Neural progenitor cell (in vitro differentiated cells): ENCODE data around the gene LRRC51. TPM values are rescaled to one million over a fixed set of nuclear protein-coding genes. Genes with fewer than 3 reads are reported as not detected.
A peak's percentile ranks its signal among the peaks of the same experiment; 100 is the strongest.

Experiments
- DNase-seq: peaks from one replicate; pipeline ENCODE4 v3.0.0-alpha.2; 2016; ENCODE audit warnings: low spot score
- H2AFZ ChIP-seq: fragments of 200-600 bp; sonication (generic); replicated peaks from 2 replicates; pipeline ENCODE4 v1.6.1; 2016; ENCODE audit warnings: antibody characterized with exemption
- H3F3A ChIP-seq: fragments of 200-600 bp; sonication (generic); 2 replicates; pipeline ENCODE4 v1.6.1; 2016; ENCODE audit warnings: antibody characterized with exemption, low read depth
- H3K27ac ChIP-seq: fragments of 200-600 bp; sonication (generic); 2 replicates; pipeline ENCODE4 v1.5.1; 2016; ENCODE audit warnings: mild to moderate bottlenecking
- H3K27me3 ChIP-seq: fragments of 200-600 bp; sonication (generic); 2 replicates; pipeline ENCODE4 v1.6.1; 2016; ENCODE audit warnings: mild to moderate bottlenecking, moderate library complexity
- H3K36me3 ChIP-seq: fragments of 200-600 bp; sonication (generic); 2 replicates; pipeline ENCODE4 v1.5.1; 2016
- H3K4me1 ChIP-seq: fragments of 200-600 bp; sonication (generic); 2 replicates; pipeline ENCODE4 v1.6.1; 2016; ENCODE audit warnings: mixed run types
- H3K4me2 ChIP-seq: fragments of 200-600 bp; sonication (generic); 2 replicates; pipeline ENCODE4 v1.6.1; 2016
- H3K4me3 ChIP-seq: fragments of 200-600 bp; sonication (generic); 2 replicates; pipeline ENCODE4 v1.5.1; 2016
- H3K79me2 ChIP-seq: fragments of 200-600 bp; sonication (generic); 2 replicates; pipeline ENCODE4 v1.6.1; 2016; ENCODE audit warnings: low read depth
- H3K9ac ChIP-seq: fragments of 200-600 bp; sonication (generic); 2 replicates; pipeline ENCODE4 v1.6.1; 2016
- H3K9me3 ChIP-seq: fragments of 200-600 bp; sonication (generic); 2 replicates; pipeline ENCODE4 v1.5.1; 2016; ENCODE audit warnings: low read depth
- H4K20me1 ChIP-seq: fragments of 200-600 bp; sonication (generic); 2 replicates; pipeline ENCODE4 v1.6.1; 2016; ENCODE audit warnings: low read depth
- H3K27ac Mint-ChIP-seq: 3 replicates; pipeline ENCODE4 v1.8.0; 2021; ENCODE audit warnings: mixed read lengths
- H3K27me3 Mint-ChIP-seq: 2 replicates; pipeline ENCODE4 v1.8.0; 2022; ENCODE audit warnings: low read depth, mild to moderate bottlenecking, inconsistent platforms, moderate library complexity, mixed read lengths; ENCODE audit not compliant: insufficient read depth
- H3K36me3 Mint-ChIP-seq: 3 replicates; pipeline ENCODE4 v1.8.0; 2021; ENCODE audit warnings: mixed read lengths
- H3K4me1 Mint-ChIP-seq: 3 replicates; pipeline ENCODE4 v1.8.0; 2021; ENCODE audit warnings: mixed read lengths
- H3K4me3 Mint-ChIP-seq: 3 replicates; pipeline ENCODE4 v1.8.0; 2021; ENCODE audit warnings: mild to moderate bottlenecking, moderate library complexity, mixed read lengths
- H3K9me3 Mint-ChIP-seq: 3 replicates; pipeline ENCODE4 v1.8.0; 2020; ENCODE audit warnings: mixed read lengths
- CTCF ChIP-seq: fragments of 200-600 bp; sonication (generic); IDR thresholded peaks from 2 replicates; pipeline ENCODE4 v1.5.1; 2017; ENCODE audit warnings: antibody characterized with exemption, mild to moderate bottlenecking
- EZH2 ChIP-seq: fragments of 200-600 bp; sonication (generic); IDR thresholded peaks from 2 replicates; pipeline ENCODE4 v1.6.1; 2017; ENCODE audit warnings: antibody characterized with exemption, mild to moderate bottlenecking, moderate library complexity
- EZH2phosphoT487 ChIP-seq: fragments of 200-600 bp; sonication (generic); IDR thresholded peaks from 2 replicates; pipeline ENCODE4 v1.6.1; 2017; ENCODE audit warnings: antibody characterized with exemption
- total RNA-seq: library from RNA; depleted of rRNA; stranded (reverse); fragments of >200 nt; gene quantifications from 2 replicates; pipeline ENCODE4 v1.2.3, GENCODE V29; 2015; ENCODE audit warnings: low replicate concordance

LRRC51 gene
- total RNA-seq, 1 donor from 2014 or later = 10.5 TPM

GRCh38 chr11:72116019-72116755, 35.5 kb downstream of the LRRC51 start:
- no peaks in the 10 kb centered on the region for H3K36me3 Mint-ChIP-seq
- H3K4me1 ChIP-seq = peaks cover 6% of the 10 kb centered on the region

GRCh38 chr11:72119198-72119597, 38.5 kb downstream of the LRRC51 start:
- Histone ChIP-seq H3K36me3 (no peaks in the 10 kb centered on the region), H3K9me3 (no peaks in the 10 kb centered on the region), H3K27ac (no peak overlapping the region), H3K9ac (no peak overlapping the region), H3F3A (no peaks in the 10 kb centered on the region), H3K27me3 (peaks cover 35% of the 10 kb centered on the region), H4K20me1 (no peaks in the 10 kb centered on the region), H3K4me2 (no peak overlapping the region), H3K4me3 (no peak overlapping the region), H2AFZ (peak overlapping the region; percentile 12), H3K4me1 (no peaks in the 10 kb centered on the region), H3K79me2 (no peaks in the 10 kb centered on the region)
- TF ChIP-seq EZH2phosphoT487 (no peak), EZH2 (no peak), CTCF (no peak)
- no peaks in the 10 kb centered on the region for H3K9me3 Mint-ChIP-seq
- no peak overlapping the region for H3K4me3 Mint-ChIP-seq
- H3K27ac Mint-ChIP-seq = no peak overlapping the region
- H3K36me3 Mint-ChIP-seq = no peaks in the 10 kb centered on the region
- DNase-seq = no peak
- no peaks in the 10 kb centered on the region for H3K4me1 Mint-ChIP-seq
- H3K27me3 Mint-ChIP-seq = peaks cover 2% of the 10 kb centered on the region

More at GRCh38 chr11:72116019-72116755, 35.5 kb downstream of the LRRC51 start:
- Mint-ChIP-seq H3K27ac (no peak overlapping the region), H3K27me3 (peaks cover 5% of the 10 kb centered on the region), H3K4me3 (no peak overlapping the region), H3K9me3 (no peaks in the 10 kb centered on the region), H3K4me1 (peaks cover 18% of the 10 kb centered on the region)
- H3F3A ChIP-seq = peaks cover 19% of the 10 kb centered on the region
- no peaks in the 10 kb centered on the region for H3K36me3 ChIP-seq
- H3K9ac ChIP-seq = no peak overlapping the region
- H3K27me3 ChIP-seq = peaks cover 40% of the 10 kb centered on the region
- no peak overlapping the region for H3K4me2 ChIP-seq
- no peaks in the 10 kb centered on the region for H3K79me2 ChIP-seq
- TF ChIP-seq EZH2phosphoT487 (no peak), EZH2 (no peak), CTCF (no peak)
- no peak overlapping the region for H3K27ac ChIP-seq
- H3K9me3 ChIP-seq = no peaks in the 10 kb centered on the region
- no peak for DNase-seq
- no peaks in the 10 kb centered on the region for H4K20me1 ChIP-seq
- no peak overlapping the region for H2AFZ ChIP-seq
- no peak overlapping the region for H3K4me3 ChIP-seq

DNA sequence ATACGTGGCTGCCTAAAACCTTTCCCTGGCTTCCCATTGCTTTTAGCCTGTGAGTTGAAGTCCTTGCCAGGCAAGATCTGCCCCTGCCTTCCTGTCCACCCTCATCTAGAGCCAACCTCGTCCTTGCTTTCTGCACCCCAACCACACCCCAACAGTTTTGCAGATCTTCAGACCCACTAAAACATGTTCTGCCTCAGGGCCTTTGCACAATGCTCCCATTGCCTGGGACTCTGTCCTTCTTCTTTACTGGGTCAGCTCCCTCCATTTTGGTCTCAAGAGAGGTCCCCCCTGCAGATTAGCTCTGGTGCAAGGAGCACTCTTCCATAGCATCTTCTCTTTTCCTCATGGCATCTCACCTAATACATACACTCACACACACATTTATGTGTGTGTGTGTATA, 40.3 kb downstream of the LRRC51 start:
- H3K27me3 Mint-ChIP-seq = peaks cover 4% of the 10 kb centered on the region
- no peaks in the 10 kb centered on the region for H3K9me3 Mint-ChIP-seq
- no peak overlapping the region for H3K9ac ChIP-seq
- no peak overlapping the region for H3K4me2 ChIP-seq
- no peak overlapping the region for H3K4me3 Mint-ChIP-seq
- H3K4me3 ChIP-seq = no peak overlapping the region
- H2AFZ ChIP-seq = no peak overlapping the region
- no peak overlapping the region for H3K27ac Mint-ChIP-seq
- H3K27me3 ChIP-seq = peaks cover 18% of the 10 kb centered on the region
- H3K36me3 Mint-ChIP-seq = no peaks in the 10 kb centered on the region
- no peaks in the 10 kb centered on the region for H3K4me1 Mint-ChIP-seq
- H3K27ac ChIP-seq = no peak overlapping the region
- no peaks in the 10 kb centered on the region for H3K79me2 ChIP-seq
- no peaks in the 10 kb centered on the region for H3K4me1 ChIP-seq
- no peak for TF ChIP-seq CTCF
- TF ChIP-seq EZH2 = no peak
- TF ChIP-seq EZH2phosphoT487 = no peak
- no peaks in the 10 kb centered on the region for H3K9me3 ChIP-seq
- H4K20me1 ChIP-seq = no peaks in the 10 kb centered on the region
- H3F3A ChIP-seq = no peaks in the 10 kb centered on the region
- no peak for DNase-seq
- no peaks in the 10 kb centered on the region for H3K36me3 ChIP-seq
